DND-41 (cell line): ENCODE measurements around the gene ZNF525.

Experiments used
- EZH2 ChIP-seq: IDR thresholded peaks from 3 replicates; pipeline ENCODE4 v1.6.1; 2012; ENCODE audit warnings: borderline replicate concordance, low read depth, mild to moderate bottlenecking, moderate library complexity, low read length, inconsistent platforms; ENCODE audit not compliant: severe bottlenecking
- TF ChIP-seq, protein P1 (sequence below): IDR thresholded peaks from 2 replicates; pipeline ENCODE4 v1.5.1; 2012; ENCODE audit warnings: borderline replicate concordance, low read length, moderate library complexity, mild to moderate bottlenecking; ENCODE audit not compliant: poor library complexity, severe bottlenecking; ENCODE audit errors: extremely low read depth

DNA sequence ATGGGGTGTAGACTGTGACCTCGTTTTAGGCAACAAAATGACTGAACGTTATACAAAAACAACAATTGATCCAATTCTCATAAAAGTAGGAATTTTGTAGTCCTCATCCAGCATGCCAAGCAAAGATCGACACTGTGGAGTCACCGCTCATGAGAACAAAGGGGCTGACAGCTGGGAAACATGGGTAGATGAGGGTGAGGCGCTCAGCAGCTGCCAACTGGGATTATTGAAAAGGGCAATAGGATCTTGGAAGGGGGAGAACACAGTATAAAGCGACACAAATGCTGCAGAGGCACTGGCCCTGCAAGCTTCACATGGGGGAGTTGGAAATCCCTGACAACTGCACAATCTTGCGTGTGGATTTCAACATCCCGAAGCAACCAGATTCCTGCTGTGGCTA lies 24.1 kb downstream of the ZNF525 start:
- TF ChIP-seq, protein P1, sequence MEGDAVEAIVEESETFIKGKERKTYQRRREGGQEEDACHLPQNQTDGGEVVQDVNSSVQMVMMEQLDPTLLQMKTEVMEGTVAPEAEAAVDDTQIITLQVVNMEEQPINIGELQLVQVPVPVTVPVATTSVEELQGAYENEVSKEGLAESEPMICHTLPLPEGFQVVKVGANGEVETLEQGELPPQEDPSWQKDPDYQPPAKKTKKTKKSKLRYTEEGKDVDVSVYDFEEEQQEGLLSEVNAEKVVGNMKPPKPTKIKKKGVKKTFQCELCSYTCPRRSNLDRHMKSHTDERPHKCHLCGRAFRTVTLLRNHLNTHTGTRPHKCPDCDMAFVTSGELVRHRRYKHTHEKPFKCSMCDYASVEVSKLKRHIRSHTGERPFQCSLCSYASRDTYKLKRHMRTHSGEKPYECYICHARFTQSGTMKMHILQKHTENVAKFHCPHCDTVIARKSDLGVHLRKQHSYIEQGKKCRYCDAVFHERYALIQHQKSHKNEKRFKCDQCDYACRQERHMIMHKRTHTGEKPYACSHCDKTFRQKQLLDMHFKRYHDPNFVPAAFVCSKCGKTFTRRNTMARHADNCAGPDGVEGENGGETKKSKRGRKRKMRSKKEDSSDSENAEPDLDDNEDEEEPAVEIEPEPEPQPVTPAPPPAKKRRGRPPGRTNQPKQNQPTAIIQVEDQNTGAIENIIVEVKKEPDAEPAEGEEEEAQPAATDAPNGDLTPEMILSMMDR = no peak
- TF ChIP-seq EZH2 = no peak
